Keratinocyte (primary cell): ENCODE data around the gene SFXN4. TPM values are rescaled to one million over a fixed set of nuclear protein-coding genes. Genes with fewer than 3 reads are reported as not detected.

Experiments
- DNase-seq: peaks from one replicate; pipeline ENCODE4 v3.0.0-alpha.2; 2011; ENCODE audit warnings: low read depth, missing footprints, low spot score
- FAIRE-seq: peaks from 2 replicates; lab custom pipeline; 2011; peaks lifted over from hg19 to GRCh38; lab: Jason Lieb, UNC
- H2AFZ ChIP-seq: 2 replicates; pipeline ENCODE4 v1.6.0; 2012; ENCODE audit warnings: low read length, control low read depth, inconsistent platforms; ENCODE audit not compliant: control insufficient read depth
- H3K27ac ChIP-seq: 2 replicates; pipeline ENCODE4 v1.5.1; 2011; ENCODE audit warnings: low read length; ENCODE audit not compliant: control insufficient read depth, insufficient read depth
- H3K27me3 ChIP-seq: 3 replicates; pipeline ENCODE4 v1.6.0; 2011; ENCODE audit warnings: low read length; ENCODE audit not compliant: control insufficient read depth, insufficient read depth; ENCODE audit errors: extremely low read depth
- H3K36me3 ChIP-seq, 2 experiments: 2 replicates in 1 of 2; 3 replicates in 1 of 2; pipeline ENCODE4 v1.5.1; 2011; ENCODE audit warnings: low read length in 2 of 2, mild to moderate bottlenecking in 1 of 2; ENCODE audit not compliant: control insufficient read depth in 2 of 2, insufficient read depth in 2 of 2; ENCODE audit errors: extremely low read depth in 1 of 2
- H3K4me1 ChIP-seq: 3 replicates; pipeline ENCODE4 v1.5.1; 2011; ENCODE audit warnings: low read length; ENCODE audit not compliant: control insufficient read depth, insufficient read depth; ENCODE audit errors: extremely low read depth
- H3K4me2 ChIP-seq: 3 replicates; pipeline ENCODE4 v1.6.0; 2011; ENCODE audit warnings: low read depth, low read length; ENCODE audit not compliant: control insufficient read depth, insufficient read depth; ENCODE audit errors: extremely low read depth
- H3K4me3 ChIP-seq, 3 experiments: fragments of 200-600 bp in 1 of 3; sonication (generic) in 1 of 3; 2 replicates in 2 of 3; 3 replicates in 1 of 3; pipeline ENCODE4 v1.5.1; 2011 to 2016; ENCODE audit warnings: low read length in 3 of 3, mild to moderate bottlenecking in 3 of 3, control low read depth in 2 of 3, inconsistent platforms in 1 of 3, low read depth in 1 of 3, mixed read lengths in 1 of 3, mixed run types in 1 of 3, moderate library complexity in 1 of 3; ENCODE audit not compliant: control insufficient read depth in 2 of 3, insufficient read depth in 2 of 3; ENCODE audit errors: extremely low read depth in 1 of 3
- H3K79me2 ChIP-seq: 2 replicates; pipeline ENCODE4 v1.6.0; 2012; ENCODE audit warnings: low read length; ENCODE audit not compliant: control insufficient read depth, insufficient read depth
- H3K9ac ChIP-seq: 3 replicates; pipeline ENCODE4 v1.6.0; 2011; ENCODE audit warnings: low read length; ENCODE audit not compliant: control insufficient read depth, insufficient read depth; ENCODE audit errors: extremely low read depth
- H3K9me1 ChIP-seq: 3 replicates; pipeline ENCODE4 v1.6.0; 2011; ENCODE audit warnings: low read length; ENCODE audit not compliant: control insufficient read depth, insufficient read depth; ENCODE audit errors: extremely low read depth
- H3K9me3 ChIP-seq: 2 replicates; pipeline ENCODE4 v1.5.1; 2012; ENCODE audit warnings: low read depth, low read length; ENCODE audit not compliant: control insufficient read depth
- H4K20me1 ChIP-seq: 3 replicates; pipeline ENCODE4 v1.6.0; 2011; ENCODE audit warnings: low read length; ENCODE audit not compliant: control insufficient read depth, insufficient read depth; ENCODE audit errors: extremely low read depth
- CTCF ChIP-seq, 3 experiments: IDR thresholded peaks in 1 of 3; conservative IDR thresholded peaks in 1 of 3; optimal IDR thresholded peaks in 1 of 3; 2 replicates in 2 of 3; 3 replicates in 1 of 3; pipeline versions ENCODE3 to v1.5.1; 2011; ENCODE audit warnings: low read length in 3 of 3, mild to moderate bottlenecking in 3 of 3, moderate library complexity in 2 of 3, control low read depth in 1 of 3, inconsistent platforms in 1 of 3; ENCODE audit not compliant: insufficient read depth in 2 of 3; ENCODE audit errors: extremely low read depth in 1 of 3
- EZH2 ChIP-seq: IDR thresholded peaks from one replicate; pipeline ENCODE4 v1.6.1; 2012; ENCODE audit warnings: inconsistent platforms, mild to moderate bottlenecking, low read length, moderate library complexity
- dilution Hi-C: fragments of 300-500 bp; cut with MboI; formaldehyde crosslinking; loops from one replicate; pipeline ENCODE4 v1.7.0; 2020; ENCODE audit warnings: low sequenced_read_pairs; ENCODE audit not compliant: extremely low pct_ligation_motif_present
- polyA plus RNA-seq, 5 experiments: library from polyadenylated mRNA; depleted of rRNA in 3 of 5; stranded (reverse) in 3 of 5; stranded (forward) in 1 of 5; unstranded in 1 of 5; fragments of >200 nt; gene quantifications; 1 replicate in 1 of 5; 2 replicates in 3 of 5; 3 replicates in 1 of 5; pipeline versions ENCODE4 v1.2.1 to v1.2.3, GENCODE V29; 2011 to 2012; ENCODE audit warnings: missing spikeins in 2 of 5, low read depth in 1 of 5, low replicate concordance in 1 of 5

SFXN4 gene
- polyA plus RNA-seq, 1 donor (not counting 4 experiments of a cell fraction or from before 2014, with no cell fraction given), result 27.6 TPM

GRCh38 chr10:119105155-119105554, 60.4 kb downstream of the SFXN4 start:
- dilution Hi-C loops, result no loop called here
- H3K27ac ChIP-seq, result peak overlapping the region; percentile 63
- FAIRE-seq, result no peak

GRCh38 chr10:119104654-119105015, 60.9 kb downstream of the SFXN4 start:
- H3K9me1 ChIP-seq, result no peaks in the 10 kb centered on the region
- peak overlapping the region; percentile 44 for H2AFZ ChIP-seq
- TF ChIP-seq CTCF (optimal IDR thresholded peaks at IDR 0.05 in 1 of 3, IDR thresholded peaks at IDR 0.05 in 1 of 3, conservative IDR thresholded peaks at IDR 0.05 in 1 of 3; ENCODE audit: extremely low read depth in 1 of 3, insufficient read depth in 2 of 3, low read length in 3 of 3), result no peak
- no peak for TF ChIP-seq EZH2
- peaks cover 0 to 2% of the 10 kb centered on the region in 2 experiments for H3K36me3 ChIP-seq
- peak overlapping the region; percentile 97 for H3K4me2 ChIP-seq
- H3K9me3 ChIP-seq, result no peaks in the 10 kb centered on the region
- no peak for FAIRE-seq
- dilution Hi-C loops, result no loop called here
- H4K20me1 ChIP-seq, result no peaks in the 10 kb centered on the region
- H3K4me1 ChIP-seq, result peaks cover 30% of the 10 kb centered on the region
- no peak for DNase-seq
- peak overlapping the region; percentile 77 to 88 (median 87) for H3K4me3 ChIP-seq
- H3K79me2 ChIP-seq, result peaks cover 19% of the 10 kb centered on the region
- peak overlapping the region; percentile 63 for H3K27ac ChIP-seq
- peak overlapping the region; percentile 86 for H3K9ac ChIP-seq
- H3K27me3 ChIP-seq, result no peaks in the 10 kb centered on the region

More at GRCh38 chr10:119105155-119105554, 60.4 kb downstream of the SFXN4 start:
- Histone ChIP-seq H3K4me2 (peak overlapping the region; percentile 97), H3K27me3 (no peaks in the 10 kb centered on the region), H3K36me3 (peaks cover 0 to 2% of the 10 kb centered on the region in 2 experiments), H2AFZ (no peak overlapping the region), H3K9me1 (no peaks in the 10 kb centered on the region), H3K79me2 (peaks cover 19% of the 10 kb centered on the region), H3K4me1 (peaks cover 29% of the 10 kb centered on the region), H3K9me3 (no peaks in the 10 kb centered on the region), H3K4me3 (peak overlapping the region; percentile 77 to 88 (median 87)), H3K9ac (peak overlapping the region; percentile 86), H4K20me1 (no peaks in the 10 kb centered on the region)
- DNase-seq, result no peak
- TF ChIP-seq EZH2, result no peak
- TF ChIP-seq CTCF (optimal IDR thresholded peaks at IDR 0.05 in 1 of 3, IDR thresholded peaks at IDR 0.05 in 1 of 3, conservative IDR thresholded peaks at IDR 0.05 in 1 of 3; ENCODE audit: extremely low read depth in 1 of 3, insufficient read depth in 2 of 3, low read length in 3 of 3), result no peak
